ENCODE measurements around the gene KRT40.

The KRT40 gene

GRCh38 chr17:40947929-40948328 is 36.2 kb downstream of the KRT40 start:
- H3K4me1 ChIP-seq (ENCODE audit: control insufficient read depth in 2 of 2, insufficient read depth in 1 of 2, low read depth in 1 of 2, low read length in 2 of 2): peaks cover 0 to 9% of the 10 kb centered on the region in 2 donors
- no peak overlapping the region for H3K27ac ChIP-seq (replicated peaks; ENCODE audit: low read length)
- H3K9me3 ChIP-seq (replicated peaks in 1 of 2; ENCODE audit: control insufficient read depth in 2 of 2, insufficient read depth in 1 of 2, low read depth in 1 of 2, low read length in 2 of 2): no peaks in the 10 kb centered on the region
- no peak overlapping the region for H3K4ac ChIP-seq (ENCODE audit: low read length)
- no peak overlapping the region for H2BK15ac ChIP-seq (ENCODE audit: low read length)
- WGBS, 2 donors (ENCODE audit: extremely low coverage in 2 of 2, insufficient read length in 2 of 2, insufficient replicate concordance in 1 of 2): no CpG with 5 or more reads among the region's 2 CpGs
- H2AK5ac ChIP-seq (ENCODE audit: low read depth, low read length): no peak overlapping the region
- no peak overlapping the region for H2BK12ac ChIP-seq (ENCODE audit: low read length)
- no peak overlapping the region for H3K18ac ChIP-seq (ENCODE audit: low read length)
- DNase-seq (ENCODE audit: low spot score): no peak
- H3K36me3 ChIP-seq (replicated peaks in 1 of 2; ENCODE audit: control insufficient read depth in 2 of 2, insufficient read depth in 2 of 2, low read length in 2 of 2): no peaks in the 10 kb centered on the region
- no peak overlapping the region for H3K14ac ChIP-seq (ENCODE audit: low read length)
- H4K8ac ChIP-seq (ENCODE audit: low read depth, low read length): no peak overlapping the region
- peaks cover 0 to 7% (median 0%) of the 10 kb centered on the region in 3 experiments for H3K27me3 ChIP-seq (ENCODE audit: control insufficient read depth in 3 of 3, insufficient read depth in 3 of 3, low read depth in 1 of 3, low read length in 3 of 3)
- no peak overlapping the region for H3K9ac ChIP-seq (ENCODE audit: low read depth, low read length, poor library complexity)
- no peak overlapping the region for H3K4me2 ChIP-seq (ENCODE audit: insufficient read depth, low read length, poor library complexity, severe bottlenecking)
- H3K4me3 ChIP-seq (ENCODE audit: low read length in 2 of 2): no peak overlapping the region
- no peak overlapping the region for H2BK120ac ChIP-seq (ENCODE audit: low read depth, low read length)
- H2BK5ac ChIP-seq (ENCODE audit: low read length): no peak overlapping the region
- no peak overlapping the region for H2AFZ ChIP-seq (ENCODE audit: low read length)
- no peaks in the 10 kb centered on the region for H3K79me1 ChIP-seq (ENCODE audit: low read depth, low read length)
- no peak overlapping the region for H4K91ac ChIP-seq (ENCODE audit: low read depth, low read length, poor library complexity)
- H3K23ac ChIP-seq (ENCODE audit: low read depth, low read length, poor library complexity): no peak overlapping the region

GRCh38 chr17:40945414-40945813 is 38.7 kb downstream of the KRT40 start:
- H3K9ac ChIP-seq (ENCODE audit: low read depth, low read length, poor library complexity): no peak overlapping the region
- no peak for DNase-seq (ENCODE audit: low spot score)
- WGBS, 2 donors (ENCODE audit: extremely low coverage in 2 of 2, insufficient read length in 2 of 2, insufficient replicate concordance in 1 of 2): no CpG with 5 or more reads among the region's 6 CpGs

GRCh38 chr17:40944531-40944930 is 39.6 kb downstream of the KRT40 start:
- H2AK5ac ChIP-seq (ENCODE audit: low read depth, low read length): no peak overlapping the region
- H3K9me3 ChIP-seq (replicated peaks in 1 of 2; ENCODE audit: control insufficient read depth in 2 of 2, insufficient read depth in 1 of 2, low read depth in 1 of 2, low read length in 2 of 2): no peaks in the 10 kb centered on the region
- peaks cover 0 to 11% of the 10 kb centered on the region in 2 donors for H3K4me1 ChIP-seq (ENCODE audit: control insufficient read depth in 2 of 2, insufficient read depth in 1 of 2, low read depth in 1 of 2, low read length in 2 of 2)
- H4K91ac ChIP-seq (ENCODE audit: low read depth, low read length, poor library complexity): no peak overlapping the region
- H3K36me3 ChIP-seq (replicated peaks in 1 of 2; ENCODE audit: control insufficient read depth in 2 of 2, insufficient read depth in 2 of 2, low read length in 2 of 2): no peaks in the 10 kb centered on the region
- H3K9ac ChIP-seq (ENCODE audit: low read depth, low read length, poor library complexity): no peak overlapping the region
- no peak overlapping the region for H2BK15ac ChIP-seq (ENCODE audit: low read length)
- no peak overlapping the region for H2BK120ac ChIP-seq (ENCODE audit: low read depth, low read length)
- DNase-seq (ENCODE audit: low spot score): no peak
- no peak overlapping the region for H2BK12ac ChIP-seq (ENCODE audit: low read length)
- no peak overlapping the region for H3K4ac ChIP-seq (ENCODE audit: low read length)
- peaks cover 0 to 8% (median 0%) of the 10 kb centered on the region in 3 experiments for H3K27me3 ChIP-seq (ENCODE audit: control insufficient read depth in 3 of 3, insufficient read depth in 3 of 3, low read depth in 1 of 3, low read length in 3 of 3)
- no peak overlapping the region for H3K27ac ChIP-seq (replicated peaks; ENCODE audit: low read length)
- no peaks in the 10 kb centered on the region for H3K79me1 ChIP-seq (ENCODE audit: low read depth, low read length)
- H2AFZ ChIP-seq (ENCODE audit: low read length): no peak overlapping the region
- H3K4me3 ChIP-seq (ENCODE audit: low read length in 2 of 2): no peak overlapping the region
- no peak overlapping the region for H4K8ac ChIP-seq (ENCODE audit: low read depth, low read length)
- no CpG with 5 or more reads among the region's 1 CpG for WGBS, 2 donors (ENCODE audit: extremely low coverage in 2 of 2, insufficient read length in 2 of 2, insufficient replicate concordance in 1 of 2)
- no peak overlapping the region for H2BK5ac ChIP-seq (ENCODE audit: low read length)
- H3K14ac ChIP-seq (ENCODE audit: low read length): no peak overlapping the region
- H3K4me2 ChIP-seq (ENCODE audit: insufficient read depth, low read length, poor library complexity, severe bottlenecking): no peak overlapping the region
- H3K23ac ChIP-seq (ENCODE audit: low read depth, low read length, poor library complexity): no peak overlapping the region
- no peak overlapping the region for H3K18ac ChIP-seq (ENCODE audit: low read length)

More at GRCh38 chr17:40945414-40945813, 38.7 kb downstream of the KRT40 start:
- Histone ChIP-seq H3K4me2 (ENCODE audit: insufficient read depth, low read length, poor library complexity, severe bottlenecking) (no peak overlapping the region), H2BK5ac (ENCODE audit: low read length) (no peak overlapping the region), H3K4me3 (ENCODE audit: low read length in 2 of 2) (no peak overlapping the region), H4K91ac (ENCODE audit: low read depth, low read length, poor library complexity) (no peak overlapping the region), H3K27me3 (ENCODE audit: control insufficient read depth in 3 of 3, insufficient read depth in 3 of 3, low read depth in 1 of 3, low read length in 3 of 3) (peaks cover 0 to 10% (median 0%) of the 10 kb centered on the region in 3 experiments), H2AK5ac (ENCODE audit: low read depth, low read length) (peak overlapping the region; percentile 49), H3K79me1 (ENCODE audit: low read depth, low read length) (no peaks in the 10 kb centered on the region), H3K9me3 (replicated peaks in 1 of 2; ENCODE audit: control insufficient read depth in 2 of 2, insufficient read depth in 1 of 2, low read depth in 1 of 2, low read length in 2 of 2) (no peaks in the 10 kb centered on the region), H2AFZ (ENCODE audit: low read length) (no peak overlapping the region), H3K4ac (ENCODE audit: low read length) (no peak overlapping the region), H4K8ac (ENCODE audit: low read depth, low read length) (no peak overlapping the region), H2BK15ac (ENCODE audit: low read length) (peak overlapping the region; percentile 56), H3K18ac (ENCODE audit: low read length) (no peak overlapping the region), H3K4me1 (ENCODE audit: control insufficient read depth in 2 of 2, insufficient read depth in 1 of 2, low read depth in 1 of 2, low read length in 2 of 2) (peaks cover 0 to 11% of the 10 kb centered on the region in 2 donors), H2BK12ac (ENCODE audit: low read length) (no peak overlapping the region), H3K14ac (ENCODE audit: low read length) (no peak overlapping the region), H3K36me3 (replicated peaks in 1 of 2; ENCODE audit: control insufficient read depth in 2 of 2, insufficient read depth in 2 of 2, low read length in 2 of 2) (no peaks in the 10 kb centered on the region), H3K23ac (ENCODE audit: low read depth, low read length, poor library complexity) (no peak overlapping the region), H2BK120ac (ENCODE audit: low read depth, low read length) (no peak overlapping the region), H3K27ac (replicated peaks; ENCODE audit: low read length) (peak overlapping the region; percentile 24)

- H3K36me3 ChIP-seq (replicated peaks in 1 of 2; ENCODE audit: control insufficient read depth in 2 of 2, insufficient read depth in 2 of 2, low read length in 2 of 2): no peaks in the 10 kb centered on the region
- no peaks in the 10 kb centered on the region for H3K9me3 ChIP-seq (replicated peaks in 1 of 2; ENCODE audit: control insufficient read depth in 2 of 2, insufficient read depth in 1 of 2, low read depth in 1 of 2, low read length in 2 of 2)
- DNase-seq (ENCODE audit: low spot score): no peak
- H2BK5ac ChIP-seq (ENCODE audit: low read length): no peak overlapping the region
- peaks cover 0 to 3% (median 0%) of the 10 kb centered on the region in 3 experiments for H3K27me3 ChIP-seq (ENCODE audit: control insufficient read depth in 3 of 3, insufficient read depth in 3 of 3, low read depth in 1 of 3, low read length in 3 of 3)
- no peak overlapping the region for H2BK120ac ChIP-seq (ENCODE audit: low read depth, low read length)
- no peak overlapping the region for H3K4ac ChIP-seq (ENCODE audit: low read length)
- H2AFZ ChIP-seq (ENCODE audit: low read length): no peak overlapping the region
- no peak overlapping the region for H3K9ac ChIP-seq (ENCODE audit: low read depth, low read length, poor library complexity)
- no peak overlapping the region for H3K4me2 ChIP-seq (ENCODE audit: insufficient read depth, low read length, poor library complexity, severe bottlenecking)
- H3K79me1 ChIP-seq (ENCODE audit: low read depth, low read length): no peaks in the 10 kb centered on the region
- H2BK12ac ChIP-seq (ENCODE audit: low read length): no peak overlapping the region
- H3K18ac ChIP-seq (ENCODE audit: low read length): no peak overlapping the region
- H3K27ac ChIP-seq (replicated peaks; ENCODE audit: low read length): no peak overlapping the region
- H3K4me1 ChIP-seq (ENCODE audit: control insufficient read depth in 2 of 2, insufficient read depth in 1 of 2, low read depth in 1 of 2, low read length in 2 of 2): peaks cover 0 to 12% of the 10 kb centered on the region in 2 donors
- no peak overlapping the region for H4K91ac ChIP-seq (ENCODE audit: low read depth, low read length, poor library complexity)
- H2BK15ac ChIP-seq (ENCODE audit: low read length): no peak overlapping the region
- no peak overlapping the region for H2AK5ac ChIP-seq (ENCODE audit: low read depth, low read length)
- no peak overlapping the region for H4K8ac ChIP-seq (ENCODE audit: low read depth, low read length)
- no peak overlapping the region for H3K4me3 ChIP-seq (ENCODE audit: low read length in 2 of 2)
- no peak overlapping the region for H3K14ac ChIP-seq (ENCODE audit: low read length)
- no CpG with 5 or more reads among the region's 3 CpGs for WGBS, 2 donors (ENCODE audit: extremely low coverage in 2 of 2, insufficient read length in 2 of 2, insufficient replicate concordance in 1 of 2)
- no peak overlapping the region for H3K23ac ChIP-seq (ENCODE audit: low read depth, low read length, poor library complexity)
Observed at GRCh38 chr17:40942553-40942952, 41.6 kb downstream of the KRT40 start.

Measured in neuronal stem cell (in vitro differentiated cells).